ENCODE measurements around the gene LIPM. TPM values are rescaled to one million over a fixed set of nuclear protein-coding genes. Genes with fewer than 3 reads are reported as not detected.

Gene LIPM
- total and polyA plus RNA-seq, 2 of the 13 experiments (the other 11 are each of a cell fraction or from before 2014, with no cell fraction given), result not detected

DNA sequence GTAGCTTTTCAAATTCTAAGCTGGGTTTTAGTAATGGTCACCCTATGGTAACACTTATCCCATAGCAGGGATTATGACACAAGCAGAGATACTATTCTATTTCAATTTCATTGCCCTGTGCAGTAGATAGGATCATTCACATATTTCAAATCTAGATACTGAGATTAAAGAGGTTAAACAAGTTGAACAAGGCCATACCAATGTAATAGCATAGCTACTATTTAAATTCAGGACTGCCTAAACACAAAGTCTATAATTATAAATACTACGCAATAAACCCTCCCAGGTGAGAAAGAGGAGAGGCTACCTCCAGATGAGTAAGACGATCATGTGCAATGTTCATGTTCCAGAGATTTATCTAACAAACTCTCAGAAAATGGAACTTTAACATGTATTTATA, 1.1 kb downstream of the LIPM start:
- in situ Hi-C loops (cut with HindIII; ENCODE audit: extremely low pct_ligation_motif_present, low pct_unique_long_range_greater_than_20kb) (no loop called here), intact Hi-C loops (cut with micrococcal nuclease; ENCODE audit: unreplicated experiment) (no loop called here)
- POLR2A ChIA-PET, result no interaction called here
- Histone ChIP-seq H3K79me2 (ENCODE audit: insufficient read depth, low read length) (no peaks in the 10 kb centered on the region), H3K9me3 (ENCODE audit: low read length) (no peaks in the 10 kb centered on the region), H3K27ac (ENCODE audit: extremely low read length, insufficient read depth, low read length) (no peak overlapping the region), H3K4me2 (ENCODE audit: low read depth, low read length) (no peak overlapping the region), H3K36me3 (replicated peaks in 1 of 2; ENCODE audit: control insufficient read depth in 1 of 2, insufficient read depth in 2 of 2, low read length in 2 of 2) (no peaks in the 10 kb centered on the region), H3K4me1 (ENCODE audit: insufficient read depth, low read length) (no peaks in the 10 kb centered on the region), H3K4me3 (replicated peaks in 1 of 3; ENCODE audit: insufficient read depth in 1 of 3, low read depth in 2 of 3, low read length in 3 of 3) (no peak overlapping the region), H3K9ac (ENCODE audit: insufficient read depth, low read depth, low read length) (no peak overlapping the region), H4K20me1 (ENCODE audit: insufficient read depth, low read length) (no peaks in the 10 kb centered on the region), H3K27me3 (ENCODE audit: control insufficient read depth in 1 of 2, insufficient read depth in 2 of 2, low read length in 2 of 2) (no peaks in the 10 kb centered on the region; a peak in 1 of 5 replicates), H2AFZ (ENCODE audit: low read length) (no peak overlapping the region)
- CTCF ChIA-PET (ENCODE audit: low intra/inter-chr PET ratio, low total read pairs), result no interaction called here
- no TSS peak for BruUV-seq (replicated peaks)
- ATAC-seq (no peak), DNase-seq (ENCODE audit: low spot score) (no peak), FAIRE-seq (no peak)
- 28% methylated on average over 2 of the region's 2 CpGs for WGBS (ENCODE audit: low lambda C conversion rate)
- TF ChIP-seq KMT2A (CRISPR knock-in tag; IDR thresholded peaks at IDR 0.05) (no peak), SNRNP70 (IDR thresholded peaks at IDR 0.05; ENCODE audit: low read depth, low read length) (no peak), TP53 (CRISPR knock-in tag; conservative IDR thresholded peaks at IDR 0.05) (no peak), SETDB1 (CRISPR knock-in tag; IDR thresholded peaks at IDR 0.05; ENCODE audit: borderline replicate concordance) (no peak), HOXA7 (CRISPR knock-in tag; IDR thresholded peaks at IDR 0.05) (no peak), ZNF615 (CRISPR knock-in tag; IDR thresholded peaks at IDR 0.05; ENCODE audit: borderline replicate concordance) (no peak)
- TF ChIP-seq, protein P1, sequence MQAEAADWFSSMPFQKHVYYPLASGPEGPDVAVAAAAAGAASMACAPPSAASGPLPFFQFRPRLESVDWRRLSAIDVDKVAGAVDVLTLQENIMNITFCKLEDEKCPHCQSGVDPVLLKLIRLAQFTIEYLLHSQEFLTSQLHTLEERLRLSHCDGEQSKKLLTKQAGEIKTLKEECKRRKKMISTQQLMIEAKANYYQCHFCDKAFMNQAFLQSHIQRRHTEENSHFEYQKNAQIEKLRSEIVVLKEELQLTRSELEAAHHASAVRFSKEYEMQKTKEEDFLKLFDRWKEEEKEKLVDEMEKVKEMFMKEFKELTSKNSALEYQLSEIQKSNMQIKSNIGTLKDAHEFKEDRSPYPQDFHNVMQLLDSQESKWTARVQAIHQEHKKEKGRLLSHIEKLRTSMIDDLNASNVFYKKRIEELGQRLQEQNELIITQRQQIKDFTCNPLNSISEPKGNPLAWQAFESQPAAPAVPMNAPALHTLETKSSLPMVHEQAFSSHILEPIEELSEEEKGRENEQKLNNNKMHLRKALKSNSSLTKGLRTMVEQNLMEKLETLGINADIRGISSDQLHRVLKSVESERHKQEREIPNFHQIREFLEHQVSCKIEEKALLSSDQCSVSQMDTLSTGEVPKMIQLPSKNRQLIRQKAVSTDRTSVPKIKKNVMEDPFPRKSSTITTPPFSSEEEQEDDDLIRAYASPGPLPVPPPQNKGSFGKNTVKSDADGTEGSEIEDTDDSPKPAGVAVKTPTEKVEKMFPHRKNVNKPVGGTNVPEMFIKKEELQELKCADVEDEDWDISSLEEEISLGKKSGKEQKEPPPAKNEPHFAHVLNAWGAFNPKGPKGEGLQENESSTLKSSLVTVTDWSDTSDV (CRISPR knock-in tag; IDR thresholded peaks at IDR 0.05), result no peak
- TF ChIP-seq, protein P2, sequence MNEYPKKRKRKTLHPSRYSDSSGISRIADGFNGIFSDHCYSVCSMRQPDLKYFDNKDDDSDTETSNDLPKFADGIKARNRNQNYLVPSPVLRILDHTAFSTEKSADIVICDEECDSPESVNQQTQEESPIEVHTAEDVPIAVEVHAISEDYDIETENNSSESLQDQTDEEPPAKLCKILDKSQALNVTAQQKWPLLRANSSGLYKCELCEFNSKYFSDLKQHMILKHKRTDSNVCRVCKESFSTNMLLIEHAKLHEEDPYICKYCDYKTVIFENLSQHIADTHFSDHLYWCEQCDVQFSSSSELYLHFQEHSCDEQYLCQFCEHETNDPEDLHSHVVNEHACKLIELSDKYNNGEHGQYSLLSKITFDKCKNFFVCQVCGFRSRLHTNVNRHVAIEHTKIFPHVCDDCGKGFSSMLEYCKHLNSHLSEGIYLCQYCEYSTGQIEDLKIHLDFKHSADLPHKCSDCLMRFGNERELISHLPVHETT (CRISPR knock-in tag; conservative IDR thresholded peaks at IDR 0.05), result no peak
- TF ChIP-seq, protein P3, sequence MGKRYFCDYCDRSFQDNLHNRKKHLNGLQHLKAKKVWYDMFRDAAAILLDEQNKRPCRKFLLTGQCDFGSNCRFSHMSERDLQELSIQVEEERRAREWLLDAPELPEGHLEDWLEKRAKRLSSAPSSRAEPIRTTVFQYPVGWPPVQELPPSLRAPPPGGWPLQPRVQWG (CRISPR knock-in tag; IDR thresholded peaks at IDR 0.05; ENCODE audit: borderline replicate concordance, low read depth), result no peak
- TF ChIP-seq, protein P4, sequence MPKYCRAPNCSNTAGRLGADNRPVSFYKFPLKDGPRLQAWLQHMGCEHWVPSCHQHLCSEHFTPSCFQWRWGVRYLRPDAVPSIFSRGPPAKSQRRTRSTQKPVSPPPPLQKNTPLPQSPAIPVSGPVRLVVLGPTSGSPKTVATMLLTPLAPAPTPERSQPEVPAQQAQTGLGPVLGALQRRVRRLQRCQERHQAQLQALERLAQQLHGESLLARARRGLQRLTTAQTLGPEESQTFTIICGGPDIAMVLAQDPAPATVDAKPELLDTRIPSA (CRISPR knock-in tag; IDR thresholded peaks at IDR 0.05; ENCODE audit: borderline replicate concordance), result no peak
